ENCODE measurements around the gene GYG1. TPM values are rescaled to one million over a fixed set of nuclear protein-coding genes. Genes with fewer than 3 reads are reported as not detected.
A peak's percentile ranks its signal among the peaks of the same experiment; 100 is the strongest.

Gene GYG1
- total and polyA plus RNA-seq, 2 of the 8 experiments (the other 6 are each of a cell fraction or from before 2014, with no cell fraction given), result 19.4 to 34.2 TPM

- H3K18ac ChIP-seq (ENCODE audit: extremely low read depth, low read length), result peak overlapping the region; percentile 73; the same call in 1 of the 2 replicates
- no peak for DNase-seq (ENCODE audit: low read depth in 1 of 2, low spot score in 2 of 2)
- H3K4me1 ChIP-seq (replicated peaks in 1 of 4; ENCODE audit: control insufficient read depth in 3 of 4, insufficient read depth in 4 of 4, low read length in 3 of 4), result peaks cover 2 to 20% (median 15%) of the 10 kb centered on the region in 4 experiments
- no peaks in the 10 kb centered on the region for H4K20me1 ChIP-seq (replicated peaks in 1 of 2; ENCODE audit: control insufficient read depth in 1 of 2, insufficient read depth in 2 of 2, low read length in 2 of 2)
- no peak overlapping the region for H3K56ac ChIP-seq (replicated peaks; ENCODE audit: insufficient read length, low read depth, low read length)
- H3K79me1 ChIP-seq (ENCODE audit: low read depth, low read length), result peaks cover 2% of the 10 kb centered on the region; the same call in 1 of the 2 replicates
- no peak overlapping the region for H3K4ac ChIP-seq (replicated peaks; ENCODE audit: insufficient read length, low read depth, low read length)
- H2AK5ac ChIP-seq (ENCODE audit: low read depth, low read length), result peak overlapping the region; percentile 84; the same call in 1 of the 2 replicates
- POLR2A ChIA-PET (ENCODE audit: partially characterized antibody), result interaction anchor here (0.7 to 1.4 kb wide), 3 partner anchors 11 to 459 kb away, joined by 3 to 7 read pairs (median 4); no protein-coding TSS in a partner anchor
- no peaks in the 10 kb centered on the region for H3K27me3 ChIP-seq (replicated peaks in 1 of 4; ENCODE audit: control insufficient read depth in 3 of 4, extremely low read depth in 1 of 4, insufficient read depth in 3 of 4, low read length in 3 of 4)
- CTCF ChIA-PET (ENCODE audit: partially characterized antibody), result interaction anchor here (2.0 to 3.9 kb wide), 2 partner anchors 64 to 100 kb away, joined by 6 to 25 read pairs; no protein-coding TSS in a partner anchor
- peaks cover 13 to 17% of the 10 kb centered on the region in 2 experiments for H3K9me3 ChIP-seq (ENCODE audit: insufficient read depth in 2 of 2, low read depth in 1 of 2, low read length in 1 of 2)
- no peak overlapping the region for H2BK15ac ChIP-seq (ENCODE audit: low read length)
- H2BK120ac ChIP-seq (replicated peaks; ENCODE audit: low read depth, low read length), result peak overlapping the region; percentile 84
- no peak overlapping the region for H2AFZ ChIP-seq (ENCODE audit: low read length)
- H4K91ac ChIP-seq (replicated peaks; ENCODE audit: insufficient read length, low read length), result peak overlapping the region; percentile 86
- peak overlapping the region; percentile 98 for H2BK20ac ChIP-seq (ENCODE audit: low read length)
- peak overlapping the region; percentile 90; the same call in 1 of the 2 replicates for H2BK5ac ChIP-seq (ENCODE audit: low read depth, low read length)
- no peak overlapping the region for H4K5ac ChIP-seq (ENCODE audit: insufficient read length, low read depth, low read length)
- no peak overlapping the region for H4K8ac ChIP-seq (ENCODE audit: extremely low read depth, insufficient read depth, low read length)
- H3K23me2 ChIP-seq (ENCODE audit: low read depth, low read length), result no peaks in the 10 kb centered on the region
- 73% methylated on average over 3 of the region's 3 CpGs; no CpG with 5 or more reads in 1 of the 2 experiments for WGBS, 2 experiments (ENCODE audit: extremely low coverage in 1 of 2, insufficient coverage in 1 of 2, insufficient read length in 1 of 2, insufficient replicate concordance in 2 of 2, low coverage in 1 of 2, low lambda C conversion rate in 2 of 2, missing lambda C conversion rate in 1 of 2)
- H3K9ac ChIP-seq (replicated peaks in 1 of 4; ENCODE audit: extremely low read depth in 1 of 4, low read depth in 3 of 4, low read length in 3 of 4), result no peak overlapping the region
- peak overlapping the region; percentile 27; the same call in 1 of the 2 replicates for H3K27ac ChIP-seq (ENCODE audit: low read depth, low read length)
- H3K23ac ChIP-seq (ENCODE audit: insufficient read length), result no peak overlapping the region
- peak overlapping the region in 2 of 4 experiments; percentile 13 to 19; a peak in 2 of 8 replicates for H3K4me3 ChIP-seq (ENCODE audit: extremely low read depth in 1 of 4, insufficient read depth in 2 of 4, low read depth in 3 of 4, low read length in 4 of 4)
- peak overlapping the region; percentile 37 to 47 for H3K4me2 ChIP-seq (ENCODE audit: insufficient read depth in 1 of 2, low read depth in 2 of 2, low read length in 2 of 2)
- H3K36me3 ChIP-seq (ENCODE audit: control insufficient read depth in 2 of 4, insufficient read depth in 4 of 4, low read length in 3 of 4), result peaks cover 0 to 30% (median 10%) of the 10 kb centered on the region in 4 experiments; a peak in 4 of 8 replicates
- FAIRE-seq, result no peak
- no peak overlapping the region for H3K14ac ChIP-seq (ENCODE audit: insufficient read length)
- H3K79me2 ChIP-seq (ENCODE audit: control insufficient read depth in 1 of 2, insufficient read depth in 2 of 2, low read length in 2 of 2), result no peaks in the 10 kb centered on the region
- peak overlapping the region; percentile 95; the same call in 1 of the 2 replicates for H2BK12ac ChIP-seq (ENCODE audit: low read depth, low read length)
- TF ChIP-seq ASH2L (IDR thresholded peaks at IDR 0.05; ENCODE audit: low read length), result no peak
Observed at GRCh38 chr3:149020196-149020838, 29.0 kb downstream of the GYG1 start.
